K562 (cell line): ENCODE data around the gene ECSIT. TPM values are rescaled to one million over a fixed set of nuclear protein-coding genes. Genes with fewer than 3 reads are reported as not detected.

Source experiments
- BRF1 ChIP-seq: IDR thresholded peaks from 3 replicates; pipeline ENCODE4 v1.6.1; 2011; ENCODE audit warnings: borderline replicate concordance, mild to moderate bottlenecking; ENCODE audit not compliant: insufficient read length; ENCODE audit errors: extremely low read depth
- CBFA2T3 ChIP-seq: fragments of 450-650 bp; IDR thresholded peaks from 2 replicates; pipeline ENCODE4 v1.6.1; 2017
- CBX1 ChIP-seq: sonication (generic); IDR thresholded peaks from 2 replicates; pipeline ENCODE4 v1.6.1; 2016; ENCODE audit warnings: antibody characterized with exemption, low read depth, mild to moderate bottlenecking
- CHD2 ChIP-seq: IDR thresholded peaks from 2 replicates; pipeline ENCODE4 v1.6.1; 2011; ENCODE audit warnings: low read depth, low read length
- EGR1 ChIP-seq: fragments of 450-650 bp; conservative IDR thresholded peaks from 2 replicates; pipeline ENCODE4 v1.6.1; 2017; ENCODE audit warnings: mild to moderate bottlenecking
- EHMT2 ChIP-seq: fragments of 450-650 bp; IDR thresholded peaks from 2 replicates; pipeline ENCODE4 v1.6.1; 2018; ENCODE audit warnings: antibody characterized with exemption
- HDAC8 ChIP-seq: fragments of 450-650 bp; IDR thresholded peaks from 2 replicates; pipeline ENCODE4 v1.6.1; 2016; ENCODE audit warnings: mild to moderate bottlenecking, missing genetic modification characterization, moderate library complexity, missing compliant biosample characterization
- KDM5B ChIP-seq: fragments of 200-600 bp; sonication (generic); IDR thresholded peaks from 2 replicates; pipeline ENCODE4 v1.6.1; 2012; ENCODE audit warnings: low read depth, mild to moderate bottlenecking, moderate library complexity, low read length, control low read depth, inconsistent platforms; ENCODE audit not compliant: insufficient replicate concordance
- MBD2 ChIP-seq: sonication (generic); IDR thresholded peaks from 2 replicates; pipeline ENCODE4 v1.6.1; 2016; ENCODE audit warnings: low read depth, borderline replicate concordance
- MTA3 ChIP-seq: fragments of 450-650 bp; formaldehyde crosslinking; IDR thresholded peaks from 2 replicates; pipeline ENCODE4 v1.6.1; 2017; ENCODE audit warnings: mild to moderate bottlenecking, borderline replicate concordance
- MYNN ChIP-seq, 2 experiments: sonication (generic); formaldehyde crosslinking in 1 of 2; IDR thresholded peaks; 2 replicates each; pipeline versions ENCODE4 v1.5.0 to v1.6.1; 2016 to 2020; ENCODE audit warnings: antibody characterized with exemption in 1 of 2, missing genetic modification reagents in 1 of 2
- NEUROD1 ChIP-seq: fragments of 150-350 bp; IDR thresholded peaks from 2 replicates; pipeline ENCODE4 v1.6.1; 2014; ENCODE audit warnings: borderline replicate concordance, low read length, low read depth; ENCODE audit not compliant: partially characterized antibody
- NFYB ChIP-seq: IDR thresholded peaks from 2 replicates; pipeline ENCODE4 v1.6.1; 2011; ENCODE audit warnings: mild to moderate bottlenecking, moderate library complexity; ENCODE audit not compliant: insufficient read length; ENCODE audit errors: extremely low read depth
- POLR2B ChIP-seq: fragments of 450-650 bp; IDR thresholded peaks from 2 replicates; pipeline ENCODE4 v1.6.1; 2018; ENCODE audit warnings: low read depth; ENCODE audit not compliant: partially characterized antibody
- POLR3G ChIP-seq: IDR thresholded peaks from 2 replicates; pipeline ENCODE4 v1.6.1; 2011; ENCODE audit not compliant: insufficient read length, insufficient replicate concordance; ENCODE audit errors: extremely low read depth
- RFX7 ChIP-seq: fragments of 250-450 bp; sonication (Bioruptor Pico); IDR thresholded peaks from 2 replicates; pipeline ENCODE4 v1.5.1; 2021; ENCODE audit warnings: mild to moderate bottlenecking
- RHOXF2B ChIP-seq: fragments of 250-450 bp; sonication (Bioruptor Pico); conservative IDR thresholded peaks from 2 replicates; pipeline ENCODE4 v1.5.1; 2021
- SLC30A9 ChIP-seq: fragments of 250-450 bp; sonication (Bioruptor Pico); IDR thresholded peaks from 2 replicates; pipeline ENCODE4 v1.8.0; 2022; ENCODE audit warnings: mild to moderate bottlenecking, moderate library complexity
- SMARCA5 ChIP-seq: fragments of 450-650 bp; IDR thresholded peaks from 2 replicates; pipeline ENCODE4 v1.6.1; 2016
- TAF15 ChIP-seq: fragments of 200-400 bp; formaldehyde crosslinking; IDR thresholded peaks from 2 replicates; pipeline ENCODE4 v1.6.1; 2017; ENCODE audit warnings: mild to moderate bottlenecking, low read depth, low read length, moderate library complexity
- ZBTB17 ChIP-seq: fragments of 450-650 bp; formaldehyde crosslinking; IDR thresholded peaks from 2 replicates; pipeline ENCODE4 v1.4.0; 2020; ENCODE audit warnings: mild to moderate bottlenecking
- ZNF124 ChIP-seq: sonication (generic); formaldehyde crosslinking; IDR thresholded peaks from 2 replicates; pipeline ENCODE4 v1.8.1; 2022; ENCODE audit warnings: missing genetic modification reagents
- ZNF274 ChIP-seq: IDR thresholded peaks from 2 replicates; pipeline ENCODE4 v1.6.1; 2011; ENCODE audit warnings: low read depth, mild to moderate bottlenecking, low read length, moderate library complexity, borderline replicate concordance
- polyA plus RNA-seq, 8 experiments: library from polyadenylated mRNA; depleted of rRNA in 4 of 8; stranded (reverse) in 5 of 8; unstranded in 3 of 8; fragments of >200 nt; fragmentation: Nextera tagmentation in 2 of 8; fragmentation: Illumina TruSeq in 1 of 8; extraction: Ambion mirVana in 2 of 8; extraction: Trizol in 1 of 8; gene quantifications; 2 replicates each; pipeline versions ENCODE4 v1.2.1 to v1.2.3, GENCODE V29; 2011 to 2014; ENCODE audit warnings: inconsistent platforms in 1 of 8, missing spikeins in 1 of 8
- total RNA-seq, 7 experiments: library from RNA; depleted of rRNA in 6 of 7; stranded (reverse); fragments of >200 nt in 6 of 7; fragmentation: Illumina TruSeq in 2 of 7; extraction: Trizol in 2 of 7; gene quantifications; 2 replicates each; pipeline versions ENCODE4 v1.2.1 to v1.2.3, GENCODE V29; 2011 to 2021; ENCODE audit warnings: low replicate concordance in 1 of 7
- TF ChIP-seq, protein P1 (sequence below): fragments of 150-350 bp; conservative IDR thresholded peaks from 2 replicates; pipeline ENCODE4 v1.6.1; 2014; ENCODE audit warnings: low read length
- TF ChIP-seq, protein P2 (sequence below): sonication (generic); formaldehyde crosslinking; IDR thresholded peaks from 2 replicates; pipeline ENCODE4 v1.8.1; 2023; ENCODE audit warnings: mild to moderate bottlenecking, missing genetic modification reagents
- TF ChIP-seq, protein P3 (sequence below): fragments of 250-450 bp; sonication (Bioruptor Pico); IDR thresholded peaks from 2 replicates; pipeline ENCODE4 v1.5.0; 2021

Gene ECSIT
- total and polyA plus RNA-seq, 9 of the 15 experiments (the other 6 are each of a cell fraction or from before 2014, with no cell fraction given): 1.1 to 82.5 (median 43.9) TPM

DNA sequence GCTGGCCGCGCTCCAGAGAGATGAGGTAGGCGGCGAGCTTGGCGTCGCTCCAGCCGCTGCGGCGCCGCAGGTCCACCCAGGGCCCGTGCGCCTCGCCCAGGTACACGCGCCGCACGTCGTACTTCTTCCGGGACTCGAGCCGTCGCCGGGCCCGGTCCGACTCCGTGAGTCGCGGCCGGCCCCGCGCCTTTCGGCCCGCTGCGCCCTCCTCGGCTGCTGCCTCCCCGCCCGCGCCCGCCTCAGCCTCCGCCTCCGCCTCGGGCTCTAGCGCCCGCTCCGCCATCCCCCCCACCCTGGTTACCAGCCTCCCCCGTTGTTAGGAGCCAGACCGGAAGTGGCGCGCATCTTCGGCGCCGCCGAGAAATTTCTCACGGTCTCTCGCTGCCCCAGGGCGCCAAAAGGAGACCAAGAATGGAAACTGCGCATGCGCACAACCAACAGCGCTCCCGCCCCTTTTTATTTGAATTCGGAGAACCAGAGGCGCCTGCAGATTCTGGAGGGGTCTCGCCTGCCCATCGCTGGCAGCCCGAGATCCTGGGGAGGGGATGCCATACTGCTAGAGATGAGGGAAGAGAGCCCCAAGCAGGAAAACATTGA is 23.3 kb downstream of the ECSIT start, which contains the start of gene ZNF653 (continued):
- TF ChIP-seq KDM5B: peak; percentile 58
- TF ChIP-seq BRF1: no peak
- TF ChIP-seq, protein P1, sequence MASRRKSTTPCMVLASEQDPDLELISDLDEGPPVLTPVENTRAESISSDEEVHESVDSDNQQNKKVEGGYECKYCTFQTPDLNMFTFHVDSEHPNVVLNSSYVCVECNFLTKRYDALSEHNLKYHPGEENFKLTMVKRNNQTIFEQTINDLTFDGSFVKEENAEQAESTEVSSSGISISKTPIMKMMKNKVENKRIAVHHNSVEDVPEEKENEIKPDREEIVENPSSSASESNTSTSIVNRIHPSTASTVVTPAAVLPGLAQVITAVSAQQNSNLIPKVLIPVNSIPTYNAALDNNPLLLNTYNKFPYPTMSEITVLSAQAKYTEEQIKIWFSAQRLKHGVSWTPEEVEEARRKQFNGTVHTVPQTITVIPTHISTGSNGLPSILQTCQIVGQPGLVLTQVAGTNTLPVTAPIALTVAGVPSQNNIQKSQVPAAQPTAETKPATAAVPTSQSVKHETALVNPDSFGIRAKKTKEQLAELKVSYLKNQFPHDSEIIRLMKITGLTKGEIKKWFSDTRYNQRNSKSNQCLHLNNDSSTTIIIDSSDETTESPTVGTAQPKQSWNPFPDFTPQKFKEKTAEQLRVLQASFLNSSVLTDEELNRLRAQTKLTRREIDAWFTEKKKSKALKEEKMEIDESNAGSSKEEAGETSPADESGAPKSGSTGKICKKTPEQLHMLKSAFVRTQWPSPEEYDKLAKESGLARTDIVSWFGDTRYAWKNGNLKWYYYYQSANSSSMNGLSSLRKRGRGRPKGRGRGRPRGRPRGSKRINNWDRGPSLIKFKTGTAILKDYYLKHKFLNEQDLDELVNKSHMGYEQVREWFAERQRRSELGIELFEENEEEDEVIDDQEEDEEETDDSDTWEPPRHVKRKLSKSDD: no peak
- peak; percentile 60 for TF ChIP-seq EGR1
- no peak; the same call in 1 of the 2 replicates for TF ChIP-seq ZBTB17
- peak; percentile 75 for TF ChIP-seq MYNN (IDR thresholded peaks at IDR 0.05)
- TF ChIP-seq MYNN (CRISPR knock-in tag; IDR thresholded peaks at IDR 0.05): no peak
- no peak for TF ChIP-seq TAF15
- no peak for TF ChIP-seq NFYB
- no peak for TF ChIP-seq RFX7 (CRISPR knock-in tag)
- TF ChIP-seq HDAC8 (tag): no peak
- TF ChIP-seq NEUROD1: peak; percentile 30
- no peak for TF ChIP-seq EHMT2
- TF ChIP-seq POLR2B: peak; percentile 69
- no peak for TF ChIP-seq RHOXF2B (CRISPR knock-in tag)
- no peak for TF ChIP-seq SMARCA5
- TF ChIP-seq MBD2: peak; percentile 76
- no peak for TF ChIP-seq POLR3G
- TF ChIP-seq, protein P2, sequence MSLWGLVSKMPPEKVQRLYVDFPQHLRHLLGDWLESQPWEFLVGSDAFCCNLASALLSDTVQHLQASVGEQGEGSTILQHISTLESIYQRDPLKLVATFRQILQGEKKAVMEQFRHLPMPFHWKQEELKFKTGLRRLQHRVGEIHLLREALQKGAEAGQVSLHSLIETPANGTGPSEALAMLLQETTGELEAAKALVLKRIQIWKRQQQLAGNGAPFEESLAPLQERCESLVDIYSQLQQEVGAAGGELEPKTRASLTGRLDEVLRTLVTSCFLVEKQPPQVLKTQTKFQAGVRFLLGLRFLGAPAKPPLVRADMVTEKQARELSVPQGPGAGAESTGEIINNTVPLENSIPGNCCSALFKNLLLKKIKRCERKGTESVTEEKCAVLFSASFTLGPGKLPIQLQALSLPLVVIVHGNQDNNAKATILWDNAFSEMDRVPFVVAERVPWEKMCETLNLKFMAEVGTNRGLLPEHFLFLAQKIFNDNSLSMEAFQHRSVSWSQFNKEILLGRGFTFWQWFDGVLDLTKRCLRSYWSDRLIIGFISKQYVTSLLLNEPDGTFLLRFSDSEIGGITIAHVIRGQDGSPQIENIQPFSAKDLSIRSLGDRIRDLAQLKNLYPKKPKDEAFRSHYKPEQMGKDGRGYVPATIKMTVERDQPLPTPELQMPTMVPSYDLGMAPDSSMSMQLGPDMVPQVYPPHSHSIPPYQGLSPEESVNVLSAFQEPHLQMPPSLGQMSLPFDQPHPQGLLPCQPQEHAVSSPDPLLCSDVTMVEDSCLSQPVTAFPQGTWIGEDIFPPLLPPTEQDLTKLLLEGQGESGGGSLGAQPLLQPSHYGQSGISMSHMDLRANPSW (CRISPR knock-in tag): no peak
- TF ChIP-seq MTA3: no peak
- TF ChIP-seq CBX1: no peak; the same call in 1 of the 2 replicates
- no peak for TF ChIP-seq CBFA2T3
- TF ChIP-seq ZNF124 (CRISPR knock-in tag): no peak
- no peak for TF ChIP-seq ZNF274
- TF ChIP-seq, protein P3, sequence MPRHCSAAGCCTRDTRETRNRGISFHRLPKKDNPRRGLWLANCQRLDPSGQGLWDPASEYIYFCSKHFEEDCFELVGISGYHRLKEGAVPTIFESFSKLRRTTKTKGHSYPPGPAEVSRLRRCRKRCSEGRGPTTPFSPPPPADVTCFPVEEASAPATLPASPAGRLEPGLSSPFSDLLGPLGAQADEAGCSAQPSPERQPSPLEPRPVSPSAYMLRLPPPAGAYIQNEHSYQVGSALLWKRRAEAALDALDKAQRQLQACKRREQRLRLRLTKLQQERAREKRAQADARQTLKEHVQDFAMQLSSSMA (CRISPR knock-in tag): no peak
- peak; percentile 4; the same call in 1 of the 2 replicates for TF ChIP-seq CHD2
- no peak for TF ChIP-seq SLC30A9 (CRISPR knock-in tag)
